ENCODE data around the gene CAMK4.
"Not testable (repeated sequence)": the region's sequence is repeated elsewhere in the genome, so short reads cannot be mapped to it uniquely, and the experiment has no call there.

Gene CAMK4

DNA sequence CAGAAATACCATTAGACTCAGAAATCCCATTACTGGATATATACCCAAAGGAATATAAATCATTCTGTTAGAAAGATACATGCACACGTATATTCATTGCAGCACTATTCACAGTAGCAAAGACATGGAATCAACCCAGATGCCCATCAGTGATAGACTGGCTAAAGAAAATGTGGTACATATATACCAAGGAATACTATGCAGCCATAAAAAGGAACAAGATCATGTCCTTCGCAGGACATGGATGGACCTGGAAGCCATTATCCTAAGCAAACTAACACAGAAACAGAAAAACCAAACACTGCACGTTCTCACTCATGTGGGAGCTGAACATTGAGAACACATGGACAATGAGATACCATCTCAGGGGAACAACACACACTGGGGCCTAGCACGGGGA, 33.4 kb downstream of the CAMK4 start:
- DNase-seq, result not testable (repeated sequence)

DNA sequence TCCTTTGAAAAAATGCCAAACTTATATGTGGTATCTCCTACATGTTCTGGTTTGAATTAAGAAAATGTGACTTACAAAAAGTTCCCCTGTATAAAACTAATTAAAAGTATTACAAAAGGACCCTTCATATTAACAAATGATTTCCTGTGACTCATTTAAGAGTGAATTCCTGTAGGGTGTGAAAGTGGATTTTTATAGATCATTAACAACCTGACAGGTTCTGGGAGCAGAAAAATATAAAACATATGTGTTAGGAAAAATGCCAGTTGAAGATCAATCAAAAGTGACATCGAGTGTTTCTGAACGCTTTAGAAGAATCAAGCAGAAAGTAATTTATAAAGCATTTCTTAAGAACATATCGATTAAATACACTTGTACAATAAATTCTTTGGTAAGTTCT, 35.5 kb downstream of the CAMK4 start:
- DNase-seq, result no peak

DNA sequence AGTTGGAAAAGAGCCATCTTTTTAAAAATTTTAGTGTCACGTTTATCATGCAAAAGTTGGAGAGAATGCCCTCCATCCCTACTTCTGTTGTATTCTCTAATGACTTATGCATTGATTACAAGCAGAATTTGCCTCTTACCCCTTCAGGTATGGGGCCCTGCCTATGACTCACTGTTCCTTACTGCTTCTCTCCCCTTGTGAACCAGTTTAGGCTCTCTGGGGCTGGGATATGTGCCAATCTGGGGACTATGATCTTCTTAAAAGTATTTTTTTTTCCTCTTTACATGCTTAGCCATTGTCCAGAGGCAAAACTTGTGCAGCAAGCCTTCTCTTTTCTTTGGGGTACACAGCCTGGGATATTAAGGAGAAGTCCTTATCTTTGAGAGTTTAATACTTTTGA, 37.4 kb downstream of the CAMK4 start:
- no peak for DNase-seq

DNA sequence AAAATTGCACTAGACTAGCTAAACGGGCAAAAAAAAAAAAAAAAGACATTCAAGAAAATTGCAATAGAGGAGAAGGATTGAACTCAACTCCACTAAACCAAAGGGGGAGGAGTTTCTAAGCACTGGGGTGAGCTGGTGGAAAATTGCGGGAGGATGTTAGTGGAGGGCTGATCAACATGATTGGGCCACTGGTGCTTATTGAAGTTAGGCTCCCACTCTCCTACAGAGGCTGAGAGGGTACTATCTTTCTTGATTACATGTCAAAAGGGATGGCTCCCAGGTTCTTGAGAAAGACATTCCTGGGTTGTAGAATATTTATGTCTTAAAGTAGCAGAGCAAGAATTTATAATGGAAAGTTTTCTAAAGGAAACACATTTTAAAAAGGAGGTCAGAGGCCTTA, 38.0 kb downstream of the CAMK4 start:
- no peak for DNase-seq

DNA sequence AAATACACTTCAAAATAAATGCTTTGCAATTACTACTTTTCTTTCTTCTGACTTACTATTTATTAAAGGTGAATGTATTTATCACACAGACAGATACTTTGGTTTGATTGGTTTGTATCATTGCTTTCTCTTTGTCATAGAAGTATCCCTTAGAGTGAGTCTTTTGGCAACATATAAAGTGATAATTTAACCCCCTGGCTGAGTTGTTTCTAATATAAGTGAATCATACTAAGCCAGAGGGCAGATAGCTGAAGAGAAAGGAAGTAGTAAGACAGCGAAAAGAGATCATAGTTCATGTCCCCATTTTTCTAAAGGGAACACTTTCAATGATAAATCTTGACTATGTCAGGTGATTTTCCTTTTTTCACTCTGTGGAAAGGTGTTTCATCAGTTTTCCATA, 38.6 kb downstream of the CAMK4 start:
- no peak for DNase-seq

DNA sequence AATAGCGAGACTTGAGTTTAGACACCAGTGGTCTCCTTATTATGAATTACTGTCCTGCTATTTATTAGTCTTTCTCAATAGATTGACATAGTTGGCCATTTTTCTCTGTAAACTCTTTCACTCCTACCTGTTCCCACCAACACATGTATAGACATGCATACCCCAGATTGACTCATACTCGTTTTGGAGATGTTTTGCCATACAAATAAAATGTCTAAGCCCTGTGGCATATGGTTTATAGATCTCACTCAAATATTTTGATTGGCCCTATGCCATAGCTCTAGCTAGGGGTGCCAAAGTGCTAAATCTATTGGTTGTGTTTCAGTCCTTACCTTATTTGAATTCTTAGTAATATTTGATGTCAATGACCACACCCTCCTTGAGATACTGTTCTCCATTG, 42.3 kb downstream of the CAMK4 start:
- no peak for DNase-seq

GRCh38 chr5:111268300-111268699, 44.1 kb downstream of the CAMK4 start:
- no peak for DNase-seq

GRCh38 chr5:111271885-111272284, 47.7 kb downstream of the CAMK4 start:
- no peak for DNase-seq

DNA sequence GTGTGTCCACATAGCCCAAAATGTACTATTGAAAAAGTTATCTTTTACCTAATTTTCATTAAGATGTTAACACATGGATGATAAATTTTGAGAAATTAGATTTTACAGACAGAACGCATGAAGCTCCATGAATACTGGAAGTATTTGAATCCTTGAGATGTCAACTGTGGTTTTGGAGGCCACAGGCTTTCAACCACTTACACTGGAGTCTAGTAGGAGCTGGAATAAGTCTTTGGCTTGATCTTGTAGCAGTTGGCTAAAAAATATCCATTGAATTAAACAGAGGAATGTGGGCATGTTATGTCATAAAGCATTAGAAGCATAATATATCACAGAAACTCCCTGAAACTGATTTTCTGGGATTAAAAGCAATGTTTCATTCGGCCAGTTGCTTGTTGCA, 52.9 kb downstream of the CAMK4 start:
- no peak for DNase-seq

- peak in 4 of 14 donors; percentile 1 to 47 (median 14) for DNase-seq
Observed at GRCh38 chr5:111278858-111279504, 54.8 kb downstream of the CAMK4 start.

DNA sequence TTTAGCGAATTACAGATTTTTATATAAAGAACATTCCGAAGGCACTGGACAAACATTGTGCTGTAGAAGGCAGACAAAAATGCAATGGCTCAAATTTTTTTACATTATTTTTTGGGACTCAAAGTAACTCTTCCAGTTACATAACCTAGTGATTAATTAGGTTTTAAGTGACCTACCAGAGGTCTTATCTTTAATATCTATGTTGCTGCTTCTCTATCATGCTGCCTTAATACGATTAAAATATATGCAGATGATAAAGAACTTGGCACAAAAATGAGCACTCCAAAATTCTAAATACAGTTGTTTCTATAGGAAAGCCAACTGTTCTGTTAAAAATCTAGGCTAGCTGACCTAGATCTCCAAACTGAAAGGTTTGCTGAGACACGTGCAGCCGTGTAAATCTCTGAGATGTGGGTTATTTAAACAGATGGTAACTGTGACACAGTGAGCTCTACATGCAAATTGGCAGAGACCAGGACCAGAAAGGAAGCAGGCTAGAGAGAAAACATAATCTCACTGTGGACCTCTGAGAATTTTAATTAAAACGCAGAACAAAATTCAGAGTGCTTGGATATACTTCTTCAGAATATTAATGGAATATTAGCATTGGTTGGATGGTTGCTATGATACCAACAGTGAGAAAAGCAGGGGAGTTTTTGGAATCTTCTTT, 56.2 kb downstream of the CAMK4 start:
- peak in 3 of 14 donors; percentile 10 to 94 (median 11) for DNase-seq

GRCh38 chr5:111282798-111283197, 58.6 kb downstream of the CAMK4 start:
- peak in 1 of 14 donors; percentile 30 for DNase-seq

GRCh38 chr5:111284825-111285224, 60.6 kb downstream of the CAMK4 start:
- no peak for DNase-seq

DNA sequence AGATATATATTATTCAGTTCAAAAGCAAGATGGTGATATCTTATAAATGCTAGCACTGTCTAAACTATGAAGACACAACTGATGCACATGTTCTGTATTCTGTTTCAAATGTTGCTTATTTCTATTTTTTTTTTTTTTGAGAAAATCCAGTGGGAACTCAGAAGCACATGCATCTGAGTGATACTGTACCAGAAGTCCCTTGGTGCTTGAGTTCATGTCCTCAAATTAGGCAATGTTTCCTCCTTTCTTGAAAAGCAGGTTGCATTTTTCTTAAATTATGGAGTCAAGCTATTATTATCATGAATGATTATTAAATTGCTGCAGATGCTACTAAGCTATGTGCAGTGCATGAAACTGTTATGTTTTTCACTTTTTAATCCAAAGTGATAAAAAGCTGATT, 70.4 kb downstream of the CAMK4 start:
- no peak for DNase-seq

- no peak for DNase-seq
Observed at GRCh38 chr5:111295649-111296048, 71.5 kb downstream of the CAMK4 start.

- DNase-seq, result no peak
Observed at GRCh38 chr5:111296570-111296969, 72.4 kb downstream of the CAMK4 start.

DNA sequence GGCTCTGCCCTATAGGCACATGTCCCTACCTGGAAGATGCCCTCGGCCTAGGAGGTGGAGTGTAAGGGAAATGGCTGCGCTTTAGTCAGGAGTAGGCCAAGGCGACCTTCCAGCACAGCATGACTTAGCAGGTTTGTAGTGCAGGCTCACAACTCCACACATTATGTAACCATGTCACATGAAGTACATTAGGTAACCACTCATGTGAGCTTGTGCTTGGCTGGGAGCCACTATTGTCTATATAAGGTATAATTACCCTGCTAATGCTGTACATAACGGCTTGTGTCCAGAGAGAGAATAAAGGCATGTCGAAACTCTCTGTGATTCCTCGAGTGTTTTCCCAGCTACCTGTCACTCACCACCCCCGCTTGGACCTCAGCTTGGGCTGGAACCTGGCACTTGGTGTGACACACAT, 74.9 kb downstream of the CAMK4 start:
- DNase-seq, result no peak

DNA sequence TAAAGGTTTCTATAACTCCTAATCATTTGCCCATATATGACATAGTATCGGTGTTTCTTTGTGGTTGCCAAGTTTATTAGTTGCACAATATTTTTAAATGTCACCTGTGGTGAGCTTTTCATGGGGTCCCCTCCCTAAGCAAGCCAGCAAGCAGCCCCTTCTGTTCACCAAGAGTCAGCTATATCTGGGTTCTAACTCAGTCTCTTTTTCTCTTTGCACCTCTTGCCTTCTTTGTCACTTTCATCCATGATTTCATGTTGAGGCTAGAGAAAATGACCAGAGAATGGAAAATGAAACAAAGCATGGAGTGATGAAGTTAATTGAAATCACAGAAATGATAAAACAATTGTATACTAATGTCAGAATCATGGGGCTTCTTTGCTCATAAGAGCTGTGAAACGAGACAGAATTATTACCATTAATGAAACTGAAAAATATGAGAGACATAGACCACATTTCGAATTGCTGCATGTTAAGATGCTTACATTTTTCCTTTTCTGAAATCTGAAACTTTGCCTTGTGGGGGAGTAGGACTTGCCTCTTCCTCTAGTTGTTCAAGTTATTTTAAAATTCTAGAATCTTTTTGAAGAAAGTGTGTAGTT, 75.7 kb downstream of the CAMK4 start:
- no peak for DNase-seq

GRCh38 chr5:111301264-111301663, 77.1 kb downstream of the CAMK4 start:
- DNase-seq, result no peak

GRCh38 chr5:111302043-111302442, 77.9 kb downstream of the CAMK4 start:
- not testable (repeated sequence) for DNase-seq

DNA sequence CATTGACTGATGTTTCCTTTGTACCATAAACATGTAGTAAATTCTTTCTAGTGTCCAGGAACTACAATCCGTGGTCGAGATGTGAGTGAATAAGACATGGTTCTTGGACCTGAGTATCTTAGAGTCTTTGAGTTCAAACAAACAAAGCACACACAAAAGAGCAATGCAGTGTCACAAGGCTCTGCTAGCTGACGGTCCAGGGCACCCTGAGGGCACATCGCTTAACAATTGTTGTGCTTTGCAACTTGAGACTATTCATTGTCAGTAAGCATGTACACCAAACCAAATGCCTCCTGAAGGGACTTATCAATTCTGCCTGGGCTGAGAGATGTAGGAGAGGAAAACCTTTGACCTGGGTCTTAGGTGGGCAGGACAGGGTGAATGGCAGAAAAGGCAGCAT, 84.8 kb downstream of the CAMK4 start:
- DNase-seq, result no peak

GRCh38 chr5:111309384-111309783, 85.2 kb downstream of the CAMK4 start:
- no peak for DNase-seq

GRCh38 chr5:111310711-111311620, 86.8 kb downstream of the CAMK4 start:
- DNase-seq, result peak in 1 of 14 donors; percentile 91

All from C1 segment of cervical spinal cord (tissue), 14 donors.